GM19372 (cell line): Measurements from ENCODE around the gene ONECUT1.

Experiments used
- ATAC-seq: cut with Tn5 transposase; IDR thresholded peaks from one replicate; pipeline ENCODE4 v1.9.1; 2021; ENCODE audit warnings: mild to moderate bottlenecking, low read depth, moderate library complexity; ENCODE audit not compliant: unreplicated experiment

ONECUT1 gene

GRCh38 chr15:52734329-52734728, 55.8 kb downstream of the ONECUT1 start:
- ATAC-seq = no peak

- ATAC-seq = no peak
Observed at GRCh38 chr15:52733696-52734255, 56.4 kb downstream of the ONECUT1 start.

GRCh38 chr15:52733088-52733487, 57.0 kb downstream of the ONECUT1 start:
- no peak for ATAC-seq

GRCh38 chr15:52732551-52732950, 57.6 kb downstream of the ONECUT1 start:
- ATAC-seq = no peak

GRCh38 chr15:52731732-52732470, 58.2 kb downstream of the ONECUT1 start:
- no peak for ATAC-seq

GRCh38 chr15:52731004-52731403, 59.1 kb downstream of the ONECUT1 start:
- no peak for ATAC-seq

GRCh38 chr15:52730594-52730993, 59.5 kb downstream of the ONECUT1 start:
- ATAC-seq = no peak

DNA sequence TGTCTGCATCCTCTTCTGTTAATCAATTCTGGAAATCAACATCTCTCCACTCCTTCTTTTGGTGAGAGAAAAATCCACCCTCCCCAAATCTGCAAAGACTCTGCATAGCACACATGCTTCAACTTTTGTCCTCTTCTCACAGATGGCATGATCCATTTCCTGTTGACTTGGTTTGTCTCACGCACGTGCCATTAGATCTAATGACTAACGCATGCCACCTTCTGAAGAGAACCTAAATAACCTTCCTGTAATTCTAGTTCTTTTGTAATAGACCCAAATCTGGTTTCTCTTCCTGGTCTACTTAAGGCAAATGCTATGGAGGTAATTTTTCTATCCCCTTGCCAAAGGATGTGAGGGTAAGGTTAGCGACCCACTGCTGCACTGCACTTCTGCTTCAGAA, 60.0 kb downstream of the ONECUT1 start:
- peak; percentile 55 for ATAC-seq

GRCh38 chr15:52728899-52729298, 61.2 kb downstream of the ONECUT1 start:
- no peak for ATAC-seq

DNA sequence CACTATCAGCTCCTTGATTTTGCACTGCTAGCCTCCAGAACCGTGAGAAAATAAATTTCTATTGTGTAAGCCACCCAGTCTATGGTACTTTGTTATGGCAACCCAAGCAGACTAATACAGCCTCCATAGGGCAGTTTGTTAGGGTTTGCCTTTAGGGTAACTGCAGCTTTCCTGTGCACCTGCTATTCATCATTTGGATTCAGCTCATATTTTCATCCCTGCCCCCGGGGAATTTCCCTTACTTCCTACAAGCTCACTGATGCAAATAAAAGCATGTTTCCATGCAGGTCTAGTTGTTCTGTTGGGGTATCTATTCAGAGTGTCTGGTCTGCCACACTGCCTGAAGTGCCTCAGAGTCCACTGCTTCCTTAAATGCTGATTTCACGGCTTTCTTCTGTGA, 62.3 kb downstream of the ONECUT1 start:
- no peak for ATAC-seq

GRCh38 chr15:52726195-52726594, 63.9 kb downstream of the ONECUT1 start:
- ATAC-seq = no peak

DNA sequence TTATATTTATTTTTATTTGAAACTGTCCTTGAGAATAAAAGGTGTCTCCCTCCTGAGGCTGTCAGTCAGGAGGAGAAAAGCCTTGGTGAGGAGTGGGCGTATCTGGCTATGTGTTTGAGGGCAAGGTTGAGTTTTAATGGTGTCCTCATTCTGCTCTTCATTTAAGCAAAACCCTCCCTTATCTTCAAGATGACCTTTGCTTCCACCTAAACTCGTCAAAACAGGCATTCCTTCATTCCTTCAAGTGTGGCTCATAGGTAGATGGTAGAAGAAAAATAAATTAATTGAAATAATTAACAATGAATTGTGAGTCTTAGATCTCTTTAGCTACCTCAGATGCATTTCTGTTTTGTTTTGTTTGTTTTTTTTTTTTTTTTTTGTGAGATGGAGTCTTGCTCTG, 71.6 kb downstream of the ONECUT1 start:
- ATAC-seq = no peak

DNA sequence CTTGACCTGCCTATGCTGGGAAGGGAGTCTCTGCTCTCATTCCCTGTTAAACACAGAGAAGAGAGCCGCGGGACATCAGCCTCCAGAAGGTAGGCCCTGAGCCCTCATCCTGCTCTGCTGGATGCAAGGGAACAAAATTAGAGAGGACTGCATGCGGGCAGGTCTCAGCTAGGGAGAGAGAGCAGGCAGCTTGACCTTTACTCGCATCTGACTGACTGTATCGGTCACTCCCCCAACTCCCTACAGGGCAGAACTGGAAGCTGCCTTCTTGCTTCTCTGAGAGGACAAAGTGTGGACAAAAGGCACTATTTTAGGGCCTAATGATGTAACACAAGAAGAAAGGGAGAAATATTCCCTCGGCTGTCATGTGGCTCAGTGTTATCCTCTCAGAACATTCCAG, 72.2 kb downstream of the ONECUT1 start:
- no peak for ATAC-seq

GRCh38 chr15:52717481-52717880, 72.7 kb downstream of the ONECUT1 start:
- no peak for ATAC-seq

GRCh38 chr15:52716536-52716935, 73.6 kb downstream of the ONECUT1 start:
- ATAC-seq = no peak

DNA sequence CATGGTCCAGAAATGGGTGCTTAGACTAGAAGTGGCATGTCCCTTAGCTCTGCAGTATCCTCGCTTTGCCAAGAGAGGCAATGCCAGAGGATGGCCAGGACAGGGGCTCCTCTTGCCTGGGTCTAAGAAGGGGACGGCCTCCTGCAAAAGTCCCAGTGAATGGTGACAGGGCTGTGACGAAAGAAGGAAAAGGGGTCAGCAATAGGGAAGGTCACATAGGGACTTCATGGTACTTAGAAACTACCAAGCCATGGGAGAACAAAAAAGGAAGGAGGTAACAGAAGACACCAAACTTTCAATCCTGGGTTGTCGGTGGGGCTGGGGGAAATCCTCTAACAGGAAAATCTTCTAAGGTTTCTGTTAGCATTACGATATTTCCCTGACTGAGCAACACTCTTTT, 74.7 kb downstream of the ONECUT1 start:
- no peak for ATAC-seq

- no peak for ATAC-seq
Observed at GRCh38 chr15:52714968-52715367, 75.2 kb downstream of the ONECUT1 start.

DNA sequence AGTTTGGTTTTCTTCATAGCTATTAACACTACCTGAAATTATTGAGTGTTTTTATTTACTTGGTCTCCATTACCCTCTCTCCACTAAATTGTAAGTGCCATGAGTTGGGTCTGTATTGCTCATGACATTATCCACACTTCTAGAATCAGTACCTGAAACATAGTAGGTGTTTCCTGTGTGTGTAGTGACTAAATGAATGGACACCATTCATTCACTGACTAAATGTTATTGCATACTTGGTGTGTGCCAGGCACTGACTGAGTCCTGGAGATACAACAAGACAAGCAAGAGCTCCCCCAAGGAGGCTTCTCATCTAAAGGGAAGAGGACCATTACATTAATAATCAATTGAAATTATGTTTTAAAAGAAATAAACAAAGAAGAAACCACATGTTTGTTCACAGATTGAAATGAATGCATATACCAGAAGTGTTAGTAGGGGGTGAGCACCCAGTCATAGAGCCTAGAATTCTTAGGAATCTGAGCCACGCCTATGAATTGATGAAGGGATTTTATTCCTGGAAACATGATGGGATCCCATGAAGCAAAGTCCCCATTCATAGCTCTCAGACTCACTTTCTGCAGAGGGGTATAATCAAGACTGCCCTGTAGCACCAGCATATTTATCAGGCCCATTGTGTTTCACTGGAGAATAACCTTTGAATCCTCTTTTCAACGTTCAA, 79.3 kb downstream of the ONECUT1 start:
- ATAC-seq = no peak

DNA sequence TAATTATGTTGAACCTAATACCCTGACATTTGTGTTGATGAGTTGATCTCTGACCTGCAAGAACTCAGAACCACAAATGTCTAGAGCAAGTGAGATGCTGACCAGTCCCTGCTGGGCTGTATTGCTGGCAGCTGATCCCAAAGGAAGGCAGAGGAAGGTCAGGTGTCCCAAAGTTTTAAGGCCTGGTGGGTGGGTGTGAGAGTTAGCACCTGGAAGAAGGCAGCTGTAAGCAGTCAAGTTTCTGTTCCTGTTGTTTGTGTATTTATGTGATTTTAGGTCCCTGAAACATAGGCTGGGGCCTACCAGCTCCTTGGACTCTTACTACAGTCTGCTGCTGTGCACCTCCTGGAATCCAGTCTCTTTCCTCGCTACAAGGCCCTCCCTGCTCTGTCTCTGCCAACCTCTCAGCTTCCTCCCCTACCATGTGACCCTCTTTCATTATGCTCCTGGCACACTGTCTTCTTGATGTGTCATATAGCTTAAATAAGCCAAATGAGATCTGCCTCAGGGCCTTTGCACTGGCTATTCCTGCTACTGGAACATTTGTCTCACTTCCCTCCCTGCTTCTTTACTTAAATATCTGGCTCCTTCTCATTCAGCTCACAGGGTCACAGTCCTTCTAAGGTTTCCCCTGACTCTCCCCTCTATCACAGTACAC, 80.0 kb downstream of the ONECUT1 start:
- no peak for ATAC-seq

- ATAC-seq = no peak
Observed at GRCh38 chr15:52709187-52709981, 80.8 kb downstream of the ONECUT1 start.
